Nephron progenitor cell (in vitro differentiated cells): ENCODE measurements around the gene MIA.
A peak's percentile ranks its signal among the peaks of the same experiment; 100 is the strongest.
"Not testable (repeated sequence)": the region's sequence is repeated elsewhere in the genome, so short reads cannot be mapped to it uniquely, and the experiment has no call there.

Experiments used
- DNase-seq: peaks from one replicate; pipeline ENCODE4 v3.0.0; 2021
- H3K27ac Mint-ChIP-seq: 2 replicates; pipeline ENCODE4 v1.8.0; 2021; ENCODE audit warnings: mild to moderate bottlenecking, moderate library complexity, mixed read lengths
- H3K27me3 Mint-ChIP-seq: 2 replicates; pipeline ENCODE4 v1.8.0; 2021; ENCODE audit warnings: mild to moderate bottlenecking, low read depth, mixed read lengths; ENCODE audit not compliant: poor library complexity
- H3K36me3 Mint-ChIP-seq: 2 replicates; pipeline ENCODE4 v1.8.0; 2021; ENCODE audit warnings: low read depth, mixed read lengths
- H3K4me1 Mint-ChIP-seq: 2 replicates; pipeline ENCODE4 v1.8.0; 2021; ENCODE audit warnings: mixed read lengths
- H3K4me3 Mint-ChIP-seq: 2 replicates; pipeline ENCODE4 v1.8.0; 2021; ENCODE audit warnings: mild to moderate bottlenecking, moderate library complexity, mixed read lengths
- H3K9me3 Mint-ChIP-seq: 2 replicates; pipeline ENCODE4 v1.8.0; 2021; ENCODE audit warnings: mild to moderate bottlenecking, moderate library complexity, mixed read lengths
- TF ChIP-seq, protein P1 (sequence below): fragments of 200-600 bp; sonication (generic); IDR thresholded peaks from 2 replicates; pipeline ENCODE4 v1.5.0; 2021; ENCODE audit warnings: antibody characterized with exemption

MIA gene

DNA sequence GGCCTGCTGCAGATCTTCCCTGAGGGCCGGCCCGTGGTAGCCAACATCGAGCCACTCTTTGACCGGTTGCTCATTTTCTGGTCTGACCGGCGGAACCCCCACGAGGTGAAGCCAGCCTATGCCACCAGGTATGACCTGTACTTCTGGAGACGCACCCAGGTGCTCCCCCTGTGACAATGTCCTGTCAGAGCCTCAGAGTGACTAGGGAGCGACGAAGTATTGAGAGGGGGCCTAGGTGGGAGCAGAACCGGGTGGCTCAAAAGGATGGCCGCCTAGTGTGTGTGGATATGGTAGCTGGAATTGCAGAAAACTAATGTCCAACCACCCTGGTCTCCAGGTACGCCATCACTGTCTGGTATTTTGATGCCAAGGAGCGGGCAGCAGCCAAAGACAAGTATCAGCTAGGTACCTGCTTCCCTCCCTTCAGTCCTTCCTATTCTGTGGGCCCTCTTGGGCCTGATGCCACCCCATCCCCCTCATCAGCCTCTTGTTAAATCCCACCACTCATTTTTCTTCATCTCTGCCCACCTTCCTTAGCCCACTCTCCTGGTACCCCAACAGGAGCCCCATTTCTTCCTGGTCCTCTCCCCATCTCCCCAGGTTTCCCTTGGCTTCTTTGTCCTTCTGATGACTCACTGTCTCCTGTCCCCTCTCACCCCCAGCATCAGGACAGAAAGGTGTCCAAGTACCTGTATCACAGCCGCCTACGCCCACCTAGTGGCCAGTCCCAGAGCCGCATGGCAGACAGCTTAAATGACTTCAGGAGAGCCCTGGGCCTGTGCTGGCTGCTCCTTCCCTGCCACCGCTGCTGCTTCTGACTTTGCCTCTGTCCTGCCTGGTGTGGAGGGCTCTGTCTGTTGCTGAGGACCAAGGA, 32.1 kb downstream of the MIA start:
- Mint-ChIP-seq H3K4me3 (peak overlapping the region; percentile 57), H3K4me1 (peaks cover 81% of the 10 kb centered on the region), H3K36me3 (peaks cover 15% of the 10 kb centered on the region), H3K9me3 (no peaks in the 10 kb centered on the region), H3K27me3 (peaks cover 12% of the 10 kb centered on the region), H3K27ac (peak overlapping the region; percentile 44)
- TF ChIP-seq, protein P1, sequence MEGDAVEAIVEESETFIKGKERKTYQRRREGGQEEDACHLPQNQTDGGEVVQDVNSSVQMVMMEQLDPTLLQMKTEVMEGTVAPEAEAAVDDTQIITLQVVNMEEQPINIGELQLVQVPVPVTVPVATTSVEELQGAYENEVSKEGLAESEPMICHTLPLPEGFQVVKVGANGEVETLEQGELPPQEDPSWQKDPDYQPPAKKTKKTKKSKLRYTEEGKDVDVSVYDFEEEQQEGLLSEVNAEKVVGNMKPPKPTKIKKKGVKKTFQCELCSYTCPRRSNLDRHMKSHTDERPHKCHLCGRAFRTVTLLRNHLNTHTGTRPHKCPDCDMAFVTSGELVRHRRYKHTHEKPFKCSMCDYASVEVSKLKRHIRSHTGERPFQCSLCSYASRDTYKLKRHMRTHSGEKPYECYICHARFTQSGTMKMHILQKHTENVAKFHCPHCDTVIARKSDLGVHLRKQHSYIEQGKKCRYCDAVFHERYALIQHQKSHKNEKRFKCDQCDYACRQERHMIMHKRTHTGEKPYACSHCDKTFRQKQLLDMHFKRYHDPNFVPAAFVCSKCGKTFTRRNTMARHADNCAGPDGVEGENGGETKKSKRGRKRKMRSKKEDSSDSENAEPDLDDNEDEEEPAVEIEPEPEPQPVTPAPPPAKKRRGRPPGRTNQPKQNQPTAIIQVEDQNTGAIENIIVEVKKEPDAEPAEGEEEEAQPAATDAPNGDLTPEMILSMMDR = peak; percentile 18
- no peak for DNase-seq

DNA sequence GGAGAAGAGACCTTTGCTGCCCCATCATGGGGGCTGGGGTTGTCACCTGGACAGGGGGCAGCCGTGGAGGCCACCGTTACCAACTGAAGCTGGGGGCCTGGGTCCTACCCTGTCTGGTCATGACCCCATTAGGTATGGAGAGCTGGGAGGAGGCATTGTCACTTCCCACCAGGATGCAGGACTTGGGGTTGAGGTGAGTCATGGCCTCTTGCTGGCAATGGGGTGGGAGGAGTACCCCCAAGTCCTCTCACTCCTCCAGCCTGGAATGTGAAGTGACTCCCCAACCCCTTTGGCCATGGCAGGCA, 32.7 kb downstream of the MIA start:
- Mint-ChIP-seq H3K27me3 (peaks cover 18% of the 10 kb centered on the region), H3K27ac (no peak overlapping the region), H3K36me3 (peaks cover 13% of the 10 kb centered on the region), H3K4me1 (peaks cover 81% of the 10 kb centered on the region), H3K4me3 (no peak overlapping the region), H3K9me3 (no peaks in the 10 kb centered on the region)
- DNase-seq = no peak
- TF ChIP-seq, protein P1 = no peak

- Mint-ChIP-seq H3K27ac (no peak overlapping the region), H3K36me3 (peaks cover 11% of the 10 kb centered on the region), H3K4me3 (no peak overlapping the region), H3K9me3 (no peaks in the 10 kb centered on the region), H3K4me1 (peaks cover 78% of the 10 kb centered on the region), H3K27me3 (peaks cover 21% of the 10 kb centered on the region)
- DNase-seq = no peak
- TF ChIP-seq, protein P1 = no peak
Measured at GRCh38 chr19:40808497-40808896, 33.2 kb downstream of the MIA start.

- no peak for DNase-seq
- TF ChIP-seq, protein P1 = no peak
- H3K4me3 Mint-ChIP-seq = peak overlapping the region; percentile 90
- peaks cover 29% of the 10 kb centered on the region for H3K27me3 Mint-ChIP-seq
- no peaks in the 10 kb centered on the region for H3K9me3 Mint-ChIP-seq
- H3K27ac Mint-ChIP-seq = no peak overlapping the region
- peaks cover 78% of the 10 kb centered on the region for H3K4me1 Mint-ChIP-seq
- peaks cover 11% of the 10 kb centered on the region for H3K36me3 Mint-ChIP-seq
Measured at GRCh38 chr19:40809358-40810086, 34.2 kb downstream of the MIA start.

DNA sequence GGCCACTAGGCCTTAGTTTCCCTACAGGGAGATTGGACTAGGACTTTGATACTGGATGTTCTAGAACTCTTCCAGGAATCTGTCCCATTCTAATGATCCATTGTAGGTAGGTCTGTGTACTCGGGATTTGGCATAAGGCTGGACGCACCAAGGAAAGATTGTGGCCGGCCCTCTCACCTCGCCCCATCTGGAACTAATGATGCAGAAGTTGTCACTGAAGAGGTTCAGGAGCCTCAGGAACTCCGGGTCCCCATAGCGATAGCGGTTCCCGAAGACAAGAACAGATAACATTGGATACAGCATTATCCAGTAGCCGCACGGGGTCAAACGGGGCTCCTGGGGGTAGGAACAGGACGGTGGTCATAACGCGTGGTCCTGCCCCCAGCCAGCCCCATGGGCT, 34.8 kb downstream of the MIA start:
- Mint-ChIP-seq H3K27me3 (peaks cover 33% of the 10 kb centered on the region), H3K9me3 (no peaks in the 10 kb centered on the region), H3K27ac (peak overlapping the region; percentile 34), H3K4me1 (peaks cover 78% of the 10 kb centered on the region), H3K4me3 (peak overlapping the region; percentile 90), H3K36me3 (peaks cover 11% of the 10 kb centered on the region)
- TF ChIP-seq, protein P1 = no peak
- no peak for DNase-seq

DNA sequence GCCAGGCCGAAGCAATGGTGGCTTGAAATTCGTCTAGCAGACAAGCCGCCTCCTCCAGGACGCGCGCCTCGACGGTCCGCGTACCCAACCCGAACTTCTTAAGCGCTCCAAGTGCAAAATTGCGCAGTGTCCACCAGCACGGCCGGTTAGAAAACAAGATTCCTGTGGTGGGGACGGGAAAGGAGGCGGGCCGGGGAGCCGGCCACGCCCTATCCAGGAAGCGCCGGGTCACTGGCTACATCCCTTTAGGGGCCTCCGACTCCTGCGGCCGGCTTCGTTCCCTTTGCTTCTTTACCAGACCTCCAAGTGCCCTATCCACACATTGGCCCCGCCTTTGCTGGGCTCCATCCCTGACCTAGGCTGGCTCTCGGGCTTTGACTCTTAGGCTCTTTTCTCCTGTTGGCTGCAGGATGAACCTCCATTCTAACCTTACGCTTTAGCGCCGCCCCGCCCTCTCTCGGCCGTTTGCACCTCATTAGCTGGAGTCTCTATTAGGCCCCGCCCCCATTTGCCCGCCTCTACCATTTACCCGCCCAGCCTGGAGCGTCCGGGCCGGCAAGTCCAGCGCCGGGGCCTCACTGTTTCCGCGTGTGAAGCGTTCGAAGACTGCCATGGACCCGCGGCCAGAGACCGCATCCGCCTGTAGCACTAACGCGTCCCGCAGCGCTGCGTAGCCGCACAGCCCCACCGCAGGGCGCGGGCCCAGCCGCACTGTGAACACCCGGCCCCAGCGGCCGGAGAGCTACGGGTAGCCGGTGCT, 35.5 kb downstream of the MIA start:
- peaks cover 74% of the 10 kb centered on the region for H3K4me1 Mint-ChIP-seq
- peak overlapping the region; percentile 90 for H3K4me3 Mint-ChIP-seq
- peaks cover 39% of the 10 kb centered on the region for H3K27me3 Mint-ChIP-seq
- H3K36me3 Mint-ChIP-seq = peaks cover 11% of the 10 kb centered on the region
- H3K9me3 Mint-ChIP-seq = not testable (repeated sequence)
- peak overlapping the region; percentile 98 for H3K27ac Mint-ChIP-seq
- peak; percentile 78 for DNase-seq
